Vagina (tissue), 2 donors: Measurements from ENCODE around the gene HID1. TPM values are rescaled to one million over a fixed set of nuclear protein-coding genes. Genes with fewer than 3 reads are reported as not detected.
"Not testable (repeated sequence)": the region's sequence is repeated elsewhere in the genome, so short reads cannot be mapped to it uniquely, and the experiment has no call there.

Experiments used
- DNase-seq, 2 donors: peaks; one replicate each; pipeline ENCODE4 v3.0.0-alpha.2; 2017; ENCODE audit errors: extremely low spot score in 2 of 2
- H3K27ac ChIP-seq: fragments of 200-600 bp; sonication (generic); one replicate; pipeline ENCODE4 v1.5.1; 2019
- H3K27me3 ChIP-seq: fragments of 200-600 bp; sonication (generic); one replicate; pipeline ENCODE4 v1.5.1; 2019
- H3K36me3 ChIP-seq, 2 donors: fragments of 200-600 bp; sonication (generic); one replicate each; pipeline ENCODE4 v1.5.1; 2017 to 2019
- H3K4me1 ChIP-seq: fragments of 200-600 bp; sonication (generic); one replicate; pipeline ENCODE4 v1.5.1; 2019
- H3K4me3 ChIP-seq, 2 donors: fragments of 200-600 bp; sonication (generic); 1 replicate in 1 of 2; 2 replicates in 1 of 2; pipeline ENCODE4 v1.5.1; 2016 to 2019
- H3K9me3 ChIP-seq: fragments of 200-600 bp; sonication (generic); one replicate; pipeline ENCODE4 v1.5.1; 2019
- POLR2A ChIP-seq, 2 donors: fragments of 450-650 bp; IDR thresholded peaks; one replicate each; pipeline ENCODE4 v1.6.1; 2017; ENCODE audit warnings: antibody characterized with exemption in 2 of 2, mild to moderate bottlenecking in 2 of 2, moderate library complexity in 2 of 2
- POLR2AphosphoS5 ChIP-seq, 2 donors: sonication (generic); formaldehyde crosslinking; IDR thresholded peaks; one replicate each; pipeline ENCODE4 v1.9.0; 2017; ENCODE audit warnings: antibody characterized with exemption in 2 of 2, mild to moderate bottlenecking in 2 of 2, low read depth in 1 of 2; ENCODE audit not compliant: insufficient read depth in 1 of 2
- intact Hi-C: fragments of 100-400 bp; cut with DNase I; formaldehyde crosslinking; loops from one replicate; pipeline ENCODE4 v1.15.1; 2023
- total RNA-seq: library from RNA; depleted of rRNA; stranded (reverse); fragments of >200 nt; gene quantifications from one replicate; pipeline ENCODE4 v1.2.3, GENCODE V29; 2016
- TF ChIP-seq, protein P1 (sequence below), 3 experiments: fragments of 450-650 bp in 2 of 3; fragments of 200-600 bp in 1 of 3; sonication (generic) in 1 of 3; IDR thresholded peaks; one replicate each; pipeline ENCODE4 v1.5.1; 2017 to 2019; ENCODE audit warnings: antibody characterized with exemption in 3 of 3, mild to moderate bottlenecking in 2 of 3, moderate library complexity in 2 of 3

The HID1 gene
- total RNA-seq, 1 donor from 2014 or later, result 13.0 TPM

- Histone ChIP-seq H3K36me3 (no peaks in the 10 kb centered on the region), H3K27me3 (no peaks in the 10 kb centered on the region), H3K4me3 (no peak overlapping the region), H3K4me1 (peaks cover 22% of the 10 kb centered on the region), H3K9me3 (no peaks in the 10 kb centered on the region), H3K27ac (peak overlapping the region; percentile 82)
- TF ChIP-seq, protein P1, sequence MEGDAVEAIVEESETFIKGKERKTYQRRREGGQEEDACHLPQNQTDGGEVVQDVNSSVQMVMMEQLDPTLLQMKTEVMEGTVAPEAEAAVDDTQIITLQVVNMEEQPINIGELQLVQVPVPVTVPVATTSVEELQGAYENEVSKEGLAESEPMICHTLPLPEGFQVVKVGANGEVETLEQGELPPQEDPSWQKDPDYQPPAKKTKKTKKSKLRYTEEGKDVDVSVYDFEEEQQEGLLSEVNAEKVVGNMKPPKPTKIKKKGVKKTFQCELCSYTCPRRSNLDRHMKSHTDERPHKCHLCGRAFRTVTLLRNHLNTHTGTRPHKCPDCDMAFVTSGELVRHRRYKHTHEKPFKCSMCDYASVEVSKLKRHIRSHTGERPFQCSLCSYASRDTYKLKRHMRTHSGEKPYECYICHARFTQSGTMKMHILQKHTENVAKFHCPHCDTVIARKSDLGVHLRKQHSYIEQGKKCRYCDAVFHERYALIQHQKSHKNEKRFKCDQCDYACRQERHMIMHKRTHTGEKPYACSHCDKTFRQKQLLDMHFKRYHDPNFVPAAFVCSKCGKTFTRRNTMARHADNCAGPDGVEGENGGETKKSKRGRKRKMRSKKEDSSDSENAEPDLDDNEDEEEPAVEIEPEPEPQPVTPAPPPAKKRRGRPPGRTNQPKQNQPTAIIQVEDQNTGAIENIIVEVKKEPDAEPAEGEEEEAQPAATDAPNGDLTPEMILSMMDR (IDR thresholded peaks at IDR 0.05), result no peak
- TF ChIP-seq POLR2AphosphoS5 (IDR thresholded peaks at IDR 0.05; ENCODE audit: insufficient read depth in 1 of 2, low read depth in 1 of 2) (no peak), POLR2A (IDR thresholded peaks at IDR 0.05) (no peak)
- DNase-seq, result no peak
- intact Hi-C loops, result no loop called here
These were observed 38.3 kb upstream of the HID1 start for GRCh38 chr17:75010683-75011400.

GRCh38 chr17:75009139-75009724 is 36.7 kb upstream of the HID1 start:
- Histone ChIP-seq H3K36me3 (no peaks in the 10 kb centered on the region), H3K27ac (no peak overlapping the region), H3K9me3 (no peaks in the 10 kb centered on the region), H3K4me1 (peaks cover 22% of the 10 kb centered on the region), H3K4me3 (no peak overlapping the region), H3K27me3 (no peaks in the 10 kb centered on the region)
- TF ChIP-seq POLR2A (IDR thresholded peaks at IDR 0.05) (no peak), POLR2AphosphoS5 (IDR thresholded peaks at IDR 0.05; ENCODE audit: insufficient read depth in 1 of 2, low read depth in 1 of 2) (no peak)
- TF ChIP-seq, protein P1 (IDR thresholded peaks at IDR 0.05), result no peak
- intact Hi-C loops, result no loop called here
- DNase-seq, result no peak

- no peak for TF ChIP-seq POLR2A (IDR thresholded peaks at IDR 0.05)
- TF ChIP-seq, protein P1 (IDR thresholded peaks at IDR 0.05), result no peak
- TF ChIP-seq POLR2AphosphoS5 (IDR thresholded peaks at IDR 0.05; ENCODE audit: insufficient read depth in 1 of 2, low read depth in 1 of 2), result no peak
- Histone ChIP-seq H3K36me3 (no peaks in the 10 kb centered on the region), H3K4me1 (peaks cover 16% of the 10 kb centered on the region), H3K9me3 (no peaks in the 10 kb centered on the region), H3K27me3 (no peaks in the 10 kb centered on the region), H3K27ac (no peak overlapping the region), H3K4me3 (no peak overlapping the region)
- intact Hi-C loops, result no loop called here
- DNase-seq, result no peak
These were observed 35.8 kb upstream of the HID1 start for GRCh38 chr17:75008373-75008772.

DNA sequence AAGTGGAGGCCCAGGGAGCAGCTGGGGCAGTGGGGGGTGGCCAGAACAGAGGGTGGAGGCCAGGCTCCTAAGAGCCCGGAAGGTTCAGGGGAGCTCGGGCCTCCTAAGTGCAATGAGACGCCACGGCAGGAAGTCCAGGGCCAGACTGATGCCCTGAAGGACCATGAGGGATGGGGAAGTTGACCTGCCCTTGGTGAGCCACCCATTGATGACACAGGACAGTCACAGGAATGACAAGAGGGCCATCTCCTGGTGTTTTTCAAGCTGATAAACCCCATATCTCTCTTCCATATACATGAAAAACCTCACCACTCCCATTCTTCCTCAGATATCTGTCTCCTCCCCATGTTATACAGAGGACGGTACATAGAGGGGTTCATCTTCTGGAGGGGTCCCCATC is 34.1 kb upstream of the HID1 start:
- H3K4me1 ChIP-seq, result peaks cover 10% of the 10 kb centered on the region
- no peak overlapping the region for H3K27ac ChIP-seq
- intact Hi-C loops, result no loop called here
- H3K9me3 ChIP-seq, result no peaks in the 10 kb centered on the region
- H3K36me3 ChIP-seq, result peaks cover 0 to 9% of the 10 kb centered on the region in 2 donors
- no peaks in the 10 kb centered on the region for H3K27me3 ChIP-seq
- H3K4me3 ChIP-seq, result no peak overlapping the region
- no peak for DNase-seq
- TF ChIP-seq POLR2AphosphoS5 (IDR thresholded peaks at IDR 0.05; ENCODE audit: insufficient read depth in 1 of 2, low read depth in 1 of 2) (no peak), POLR2A (IDR thresholded peaks at IDR 0.05) (no peak)
- TF ChIP-seq, protein P1 (IDR thresholded peaks at IDR 0.05), result no peak

DNA sequence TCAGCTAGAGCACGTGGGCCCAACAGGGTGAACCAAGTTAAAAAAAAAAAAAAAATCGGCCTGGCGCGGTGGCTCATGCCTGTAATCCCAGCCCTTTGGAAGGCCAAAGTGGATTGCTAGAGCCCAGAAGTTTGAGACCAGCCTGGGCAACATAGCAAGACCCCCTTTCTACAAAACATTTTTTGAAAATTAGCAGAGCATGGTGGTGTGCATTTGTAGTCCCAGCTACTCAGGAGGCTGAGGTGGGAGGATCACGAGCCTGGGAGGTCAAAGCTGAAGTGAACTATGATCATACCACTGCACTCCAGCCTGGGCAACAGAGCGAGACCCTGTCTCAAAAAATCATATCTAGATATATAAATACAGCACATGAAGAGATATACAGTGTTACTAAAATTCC is 33.5 kb upstream of the HID1 start:
- H3K9me3 ChIP-seq, intact Hi-C loops, H3K4me1 ChIP-seq, DNase-seq, H3K4me3 ChIP-seq, H3K27me3 ChIP-seq, H3K27ac ChIP-seq: not testable (repeated sequence)
- H3K36me3 ChIP-seq, result peaks cover 0 to 15% of the 10 kb centered on the region in 2 donors
